ENCODE measurements around the gene TDRKH.

Gene TDRKH

GRCh38 chr1:151814426-151814825, 24.1 kb upstream of the TDRKH start:
- Histone ChIP-seq H3K9ac (ENCODE audit: low read depth, low read length, poor library complexity) (no peak overlapping the region), H2BK5ac (ENCODE audit: low read length) (no peak overlapping the region), H3K27me3 (ENCODE audit: control insufficient read depth in 3 of 3, insufficient read depth in 3 of 3, low read depth in 1 of 3, low read length in 3 of 3) (peaks cover 0 to 86% (median 0%) of the 10 kb centered on the region in 3 experiments), H3K18ac (ENCODE audit: low read length) (peak overlapping the region; percentile 40), H3K79me1 (ENCODE audit: low read depth, low read length) (no peaks in the 10 kb centered on the region), H3K4ac (ENCODE audit: low read length) (no peak overlapping the region), H2AK5ac (ENCODE audit: low read depth, low read length) (no peak overlapping the region), H2BK120ac (ENCODE audit: low read depth, low read length) (no peak overlapping the region), H3K4me1 (ENCODE audit: control insufficient read depth in 2 of 2, insufficient read depth in 1 of 2, low read depth in 1 of 2, low read length in 2 of 2) (peaks cover 0 to 4% of the 10 kb centered on the region in 2 donors), H2AFZ (ENCODE audit: low read length) (no peak overlapping the region), H3K14ac (ENCODE audit: low read length) (peak overlapping the region; percentile 32), H2BK12ac (ENCODE audit: low read length) (no peak overlapping the region), H4K8ac (ENCODE audit: low read depth, low read length) (no peak overlapping the region), H3K27ac (replicated peaks; ENCODE audit: low read length) (no peak overlapping the region), H3K23ac (ENCODE audit: low read depth, low read length, poor library complexity) (peak overlapping the region; percentile 1), H4K91ac (ENCODE audit: low read depth, low read length, poor library complexity) (no peak overlapping the region), H3K9me3 (replicated peaks in 1 of 2; ENCODE audit: control insufficient read depth in 2 of 2, insufficient read depth in 1 of 2, low read depth in 1 of 2, low read length in 2 of 2) (no peaks in the 10 kb centered on the region), H3K4me3 (ENCODE audit: low read length in 2 of 2) (no peak overlapping the region), H3K4me2 (ENCODE audit: insufficient read depth, low read length, poor library complexity, severe bottlenecking) (no peak overlapping the region), H3K36me3 (replicated peaks in 1 of 2; ENCODE audit: control insufficient read depth in 2 of 2, insufficient read depth in 2 of 2, low read length in 2 of 2) (no peaks in the 10 kb centered on the region), H2BK15ac (ENCODE audit: low read length) (peak overlapping the region; percentile 14)
- no CpG with 5 or more reads among the region's 15 CpGs for WGBS, 2 donors (ENCODE audit: extremely low coverage in 2 of 2, insufficient read length in 2 of 2, insufficient replicate concordance in 1 of 2)
- DNase-seq (ENCODE audit: low spot score) = no peak

GRCh38 chr1:151813271-151813977, 23.1 kb upstream of the TDRKH start:
- no peak overlapping the region for H2BK12ac ChIP-seq (ENCODE audit: low read length)
- H3K27me3 ChIP-seq (ENCODE audit: control insufficient read depth in 3 of 3, insufficient read depth in 3 of 3, low read depth in 1 of 3, low read length in 3 of 3) = peaks cover 0 to 81% (median 0%) of the 10 kb centered on the region in 3 experiments
- no peak overlapping the region for H3K4me2 ChIP-seq (ENCODE audit: insufficient read depth, low read length, poor library complexity, severe bottlenecking)
- WGBS, 2 donors (ENCODE audit: extremely low coverage in 2 of 2, insufficient read length in 2 of 2, insufficient replicate concordance in 1 of 2) = no CpG with 5 or more reads among the region's 12 CpGs
- no peak overlapping the region for H3K9ac ChIP-seq (ENCODE audit: low read depth, low read length, poor library complexity)
- H3K79me1 ChIP-seq (ENCODE audit: low read depth, low read length) = no peaks in the 10 kb centered on the region
- no peak overlapping the region for H3K4ac ChIP-seq (ENCODE audit: low read length)
- H2BK120ac ChIP-seq (ENCODE audit: low read depth, low read length) = no peak overlapping the region
- no peak overlapping the region for H2AFZ ChIP-seq (ENCODE audit: low read length)
- H3K18ac ChIP-seq (ENCODE audit: low read length) = no peak overlapping the region
- no peak overlapping the region for H3K23ac ChIP-seq (ENCODE audit: low read depth, low read length, poor library complexity)
- H4K8ac ChIP-seq (ENCODE audit: low read depth, low read length) = no peak overlapping the region
- DNase-seq (ENCODE audit: low spot score) = no peak
- H3K36me3 ChIP-seq (replicated peaks in 1 of 2; ENCODE audit: control insufficient read depth in 2 of 2, insufficient read depth in 2 of 2, low read length in 2 of 2) = no peaks in the 10 kb centered on the region
- H2BK5ac ChIP-seq (ENCODE audit: low read length) = no peak overlapping the region
- no peaks in the 10 kb centered on the region for H3K9me3 ChIP-seq (replicated peaks in 1 of 2; ENCODE audit: control insufficient read depth in 2 of 2, insufficient read depth in 1 of 2, low read depth in 1 of 2, low read length in 2 of 2)
- peaks cover 0 to 4% of the 10 kb centered on the region in 2 donors for H3K4me1 ChIP-seq (ENCODE audit: control insufficient read depth in 2 of 2, insufficient read depth in 1 of 2, low read depth in 1 of 2, low read length in 2 of 2)
- no peak overlapping the region for H3K4me3 ChIP-seq (ENCODE audit: low read length in 2 of 2)
- no peak overlapping the region for H2BK15ac ChIP-seq (ENCODE audit: low read length)
- no peak overlapping the region for H2AK5ac ChIP-seq (ENCODE audit: low read depth, low read length)
- no peak overlapping the region for H3K14ac ChIP-seq (ENCODE audit: low read length)
- H3K27ac ChIP-seq (replicated peaks; ENCODE audit: low read length) = no peak overlapping the region
- H4K91ac ChIP-seq (ENCODE audit: low read depth, low read length, poor library complexity) = no peak overlapping the region

- H4K8ac ChIP-seq (ENCODE audit: low read depth, low read length) = peak overlapping the region; percentile 49
- H3K4ac ChIP-seq (ENCODE audit: low read length) = no peak overlapping the region
- no peak overlapping the region for H3K9ac ChIP-seq (ENCODE audit: low read depth, low read length, poor library complexity)
- H2BK5ac ChIP-seq (ENCODE audit: low read length) = no peak overlapping the region
- peak overlapping the region; percentile 33 for H2AK5ac ChIP-seq (ENCODE audit: low read depth, low read length)
- peaks cover 1% of the 10 kb centered on the region for H3K79me1 ChIP-seq (ENCODE audit: low read depth, low read length)
- H4K91ac ChIP-seq (ENCODE audit: low read depth, low read length, poor library complexity) = no peak overlapping the region
- no peak overlapping the region for H2BK15ac ChIP-seq (ENCODE audit: low read length)
- H2AFZ ChIP-seq (ENCODE audit: low read length) = no peak overlapping the region
- no peak for DNase-seq (ENCODE audit: low spot score)
- no peak overlapping the region for H3K4me3 ChIP-seq (ENCODE audit: low read length in 2 of 2)
- H3K14ac ChIP-seq (ENCODE audit: low read length) = peak overlapping the region; percentile 1
- no peak overlapping the region for H3K4me2 ChIP-seq (ENCODE audit: insufficient read depth, low read length, poor library complexity, severe bottlenecking)
- H3K36me3 ChIP-seq (replicated peaks in 1 of 2; ENCODE audit: control insufficient read depth in 2 of 2, insufficient read depth in 2 of 2, low read length in 2 of 2) = no peaks in the 10 kb centered on the region
- H3K27ac ChIP-seq (replicated peaks; ENCODE audit: low read length) = no peak overlapping the region
- peaks cover 0 to 81% (median 0%) of the 10 kb centered on the region in 3 experiments for H3K27me3 ChIP-seq (ENCODE audit: control insufficient read depth in 3 of 3, insufficient read depth in 3 of 3, low read depth in 1 of 3, low read length in 3 of 3)
- H3K9me3 ChIP-seq (replicated peaks in 1 of 2; ENCODE audit: control insufficient read depth in 2 of 2, insufficient read depth in 1 of 2, low read depth in 1 of 2, low read length in 2 of 2) = no peaks in the 10 kb centered on the region
- WGBS, 2 donors (ENCODE audit: extremely low coverage in 2 of 2, insufficient read length in 2 of 2, insufficient replicate concordance in 1 of 2) = no CpG with 5 or more reads among the region's 9 CpGs
- H3K4me1 ChIP-seq (ENCODE audit: control insufficient read depth in 2 of 2, insufficient read depth in 1 of 2, low read depth in 1 of 2, low read length in 2 of 2) = peaks cover 0 to 4% of the 10 kb centered on the region in 2 donors
- H2BK12ac ChIP-seq (ENCODE audit: low read length) = no peak overlapping the region
- H3K18ac ChIP-seq (ENCODE audit: low read length) = no peak overlapping the region
- H2BK120ac ChIP-seq (ENCODE audit: low read depth, low read length) = no peak overlapping the region
- H3K23ac ChIP-seq (ENCODE audit: low read depth, low read length, poor library complexity) = no peak overlapping the region
These were observed 20.9 kb upstream of the TDRKH start for GRCh38 chr1:151811181-151811580.

DNA sequence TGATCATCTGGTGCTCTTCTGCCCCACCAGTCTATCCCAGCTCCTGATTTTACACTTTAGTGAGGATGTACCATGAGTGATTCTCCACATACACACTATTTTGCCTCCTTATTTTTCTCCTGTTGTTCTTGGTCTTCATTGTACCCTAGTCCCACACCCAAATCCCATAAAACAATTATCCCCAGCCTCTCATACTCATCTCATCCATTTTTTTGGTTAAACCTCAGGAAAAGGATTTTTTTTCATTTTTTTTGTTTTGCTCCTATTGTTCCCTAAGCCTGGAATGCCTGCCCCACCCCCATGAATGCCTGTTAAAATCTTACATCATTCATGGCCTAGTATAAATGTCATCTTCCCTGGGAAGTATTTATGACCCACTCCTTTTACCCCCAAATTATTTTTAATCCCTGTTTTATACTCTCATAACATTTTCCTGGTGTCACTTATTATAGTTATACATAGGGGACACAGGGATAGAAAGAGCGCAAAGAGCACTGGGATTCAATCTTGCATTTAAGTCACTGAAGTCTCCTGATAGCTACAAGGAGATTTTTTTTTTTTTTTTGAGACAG, 19.8 kb upstream of the TDRKH start:
- Histone ChIP-seq H3K79me1 (ENCODE audit: low read depth, low read length) (peaks cover 1% of the 10 kb centered on the region), H3K27me3 (ENCODE audit: control insufficient read depth in 3 of 3, insufficient read depth in 3 of 3, low read depth in 1 of 3, low read length in 3 of 3) (peaks cover 0 to 82% (median 0%) of the 10 kb centered on the region in 3 experiments), H2BK5ac (ENCODE audit: low read length) (no peak overlapping the region), H3K9ac (ENCODE audit: low read depth, low read length, poor library complexity) (no peak overlapping the region), H4K8ac (ENCODE audit: low read depth, low read length) (no peak overlapping the region), H3K36me3 (replicated peaks in 1 of 2; ENCODE audit: control insufficient read depth in 2 of 2, insufficient read depth in 2 of 2, low read length in 2 of 2) (no peaks in the 10 kb centered on the region), H2BK120ac (ENCODE audit: low read depth, low read length) (no peak overlapping the region), H3K27ac (replicated peaks; ENCODE audit: low read length) (no peak overlapping the region), H3K23ac (ENCODE audit: low read depth, low read length, poor library complexity) (no peak overlapping the region), H3K4me3 (ENCODE audit: low read length in 2 of 2) (no peak overlapping the region), H2BK12ac (ENCODE audit: low read length) (no peak overlapping the region), H3K14ac (ENCODE audit: low read length) (no peak overlapping the region), H4K91ac (ENCODE audit: low read depth, low read length, poor library complexity) (no peak overlapping the region), H3K4me2 (ENCODE audit: insufficient read depth, low read length, poor library complexity, severe bottlenecking) (no peak overlapping the region), H3K18ac (ENCODE audit: low read length) (no peak overlapping the region), H3K9me3 (replicated peaks in 1 of 2; ENCODE audit: control insufficient read depth in 2 of 2, insufficient read depth in 1 of 2, low read depth in 1 of 2, low read length in 2 of 2) (no peaks in the 10 kb centered on the region), H2BK15ac (ENCODE audit: low read length) (no peak overlapping the region), H2AK5ac (ENCODE audit: low read depth, low read length) (no peak overlapping the region), H3K4ac (ENCODE audit: low read length) (no peak overlapping the region), H3K4me1 (ENCODE audit: control insufficient read depth in 2 of 2, insufficient read depth in 1 of 2, low read depth in 1 of 2, low read length in 2 of 2) (peaks cover 0 to 4% of the 10 kb centered on the region in 2 donors), H2AFZ (ENCODE audit: low read length) (no peak overlapping the region)
- no peak for DNase-seq (ENCODE audit: low spot score)
- WGBS, 2 donors (ENCODE audit: extremely low coverage in 2 of 2, insufficient read length in 2 of 2, insufficient replicate concordance in 1 of 2) = no CpG with 5 or more reads among the region's 1 CpG
